H1 (cell line): ENCODE results near the gene PINK1. TPM values are rescaled to one million over a fixed set of nuclear protein-coding genes. Genes with fewer than 3 reads are reported as not detected.

Experiments used
- KDM5A ChIP-seq: fragments of 200-600 bp; IDR thresholded peaks from 2 replicates; pipeline ENCODE4 v1.7.1; 2012; ENCODE audit warnings: mild to moderate bottlenecking, low read length, inconsistent platforms, mixed read lengths
- RXRA ChIP-seq: IDR thresholded peaks from 2 replicates; pipeline ENCODE4 v1.6.1; 2011; ENCODE audit warnings: low read depth, mild to moderate bottlenecking, low read length, moderate library complexity; ENCODE audit not compliant: insufficient read depth
- SAP30 ChIP-seq: fragments of 300-600 bp; sonication (generic); IDR thresholded peaks from 2 replicates; pipeline ENCODE4 v1.7.1; 2012; ENCODE audit warnings: low read length, moderate library complexity, mild to moderate bottlenecking, inconsistent platforms; ENCODE audit not compliant: insufficient read depth, insufficient replicate concordance
- polyA plus RNA-seq, 7 experiments: library from polyadenylated mRNA; depleted of rRNA in 3 of 7; stranded (reverse) in 5 of 7; unstranded in 2 of 7; fragments of >200 nt in 5 of 7; fragments of 200-250 nt in 2 of 7; gene quantifications; 1 replicate in 5 of 7; 2 replicates in 1 of 7; 4 replicates in 1 of 7; pipeline versions ENCODE4 v1.2.1 to v1.2.3, GENCODE V29; 2011 to 2013; ENCODE audit warnings: missing spikeins in 2 of 7, mixed read lengths in 2 of 7
- total RNA-seq: library from RNA; stranded (reverse); fragmentation: NEBNext Ultra II Directional; extraction: Animal tissue kit (Norgen Biotek cat#: 25700); gene quantifications from 2 replicates; pipeline ENCODE4 v1.2.1, GENCODE V29; 2021

The PINK1 gene
- total and polyA plus RNA-seq, 2 of the 8 experiments (the other 6 are each of a cell fraction or from before 2014, with no cell fraction given) = 16.1 to 19.3 TPM

- no peak for TF ChIP-seq RXRA
- no peak for TF ChIP-seq KDM5A
- no peak for TF ChIP-seq SAP30
These were observed 32.5 kb downstream of the PINK1 start (continued) for GRCh38 chr1:20665726-20666125.
